ENCODE data around the gene DEPDC4.

DEPDC4 gene

GRCh38 chr12:100214518-100214917, 52.4 kb downstream of the DEPDC4 start:
- ChIA-PET POLR2A (no interaction called here), CTCF (interaction anchor here (0.6 kb wide), 1 partner anchor 183 kb away, joined by 3 read pairs; no protein-coding TSS in a partner anchor)
- Histone ChIP-seq H3K4me3 (ENCODE audit: low read depth, low read length) (no peak overlapping the region), H3K27ac (ENCODE audit: extremely low read depth, low read depth, low read length) (no peak overlapping the region), H3K4me1 (ENCODE audit: control insufficient read depth, insufficient read depth, low read length) (peaks cover 5% of the 10 kb centered on the region), H3K9me3 (ENCODE audit: control insufficient read depth, insufficient read depth, low read depth, low read length) (no peaks in the 10 kb centered on the region), H3K36me3 (ENCODE audit: control insufficient read depth in 2 of 2, insufficient read depth in 1 of 2, low read length in 2 of 2) (peaks cover 54 to 56% of the 10 kb centered on the region in 2 experiments)
- no peak for TF ChIP-seq ZFHX2 (tag by site-specific recombination; conservative IDR thresholded peaks at IDR 0.05)
- TF ChIP-seq ZNF621 (tag by site-specific recombination; IDR thresholded peaks at IDR 0.05), result no peak
- TF ChIP-seq KLF1 (tag by site-specific recombination; IDR thresholded peaks at IDR 0.05), result no peak
- TF ChIP-seq ZNF248 (tag by site-specific recombination; IDR thresholded peaks at IDR 0.05), result no peak
- TF ChIP-seq ZNF112 (tag by site-specific recombination; IDR thresholded peaks at IDR 0.05), result no peak
- no peak for TF ChIP-seq BCL11B (tag by site-specific recombination; IDR thresholded peaks at IDR 0.05; ENCODE audit: low read depth)
- no peak for TF ChIP-seq ELK4 (IDR thresholded peaks at IDR 0.05; ENCODE audit: borderline replicate concordance, low read depth, low read length)
- no peak for TF ChIP-seq RBAK (tag by site-specific recombination; IDR thresholded peaks at IDR 0.05)
- no peak for TF ChIP-seq GFI1B (tag by site-specific recombination; IDR thresholded peaks at IDR 0.05)
- no peak for TF ChIP-seq HOXD13 (CRISPR knock-in tag; IDR thresholded peaks at IDR 0.05; ENCODE audit: borderline replicate concordance)
- TF ChIP-seq ZSCAN4 (tag by site-specific recombination; IDR thresholded peaks at IDR 0.05), result no peak
- TF ChIP-seq SCRT2 (tag by site-specific recombination; IDR thresholded peaks at IDR 0.05), result no peak
- no peak for TF ChIP-seq ZNF362 (tag by site-specific recombination; IDR thresholded peaks at IDR 0.05)

- Histone ChIP-seq H3K27ac (ENCODE audit: extremely low read depth, low read depth, low read length) (no peak overlapping the region), H3K4me1 (ENCODE audit: control insufficient read depth, insufficient read depth, low read length) (no peaks in the 10 kb centered on the region), H3K4me3 (ENCODE audit: low read depth, low read length) (no peak overlapping the region), H3K36me3 (ENCODE audit: control insufficient read depth in 2 of 2, insufficient read depth in 1 of 2, low read length in 2 of 2) (peaks cover 62 to 64% of the 10 kb centered on the region in 2 experiments), H3K9me3 (ENCODE audit: control insufficient read depth, insufficient read depth, low read depth, low read length) (no peaks in the 10 kb centered on the region)
- POLR2A ChIA-PET, result no interaction called here
- CTCF ChIA-PET, result interaction anchor here (0.5 kb wide), 2 partner anchors 74 to 348 kb away, joined by 3 to 5 read pairs; no protein-coding TSS in a partner anchor
- TF ChIP-seq ZNF292 (tag by site-specific recombination; IDR thresholded peaks at IDR 0.05; ENCODE audit: borderline replicate concordance, low read depth) (no peak), KLF9 (tag by site-specific recombination; IDR thresholded peaks at IDR 0.05; ENCODE audit: low read depth) (no peak), TSHZ1 (tag by site-specific recombination; IDR thresholded peaks at IDR 0.05; ENCODE audit: borderline replicate concordance) (no peak), ZNF174 (tag by site-specific recombination; IDR thresholded peaks at IDR 0.05) (no peak), ZBTB44 (tag by site-specific recombination; IDR thresholded peaks at IDR 0.05) (no peak), ZNF23 (tag by site-specific recombination; IDR thresholded peaks at IDR 0.05; ENCODE audit: borderline replicate concordance) (no peak), SALL2 (tag by site-specific recombination; IDR thresholded peaks at IDR 0.05; ENCODE audit: borderline replicate concordance) (no peak), ZNF157 (tag by site-specific recombination; IDR thresholded peaks at IDR 0.05) (no peak), ZNF169 (tag by site-specific recombination; IDR thresholded peaks at IDR 0.05) (no peak), ZNF560 (tag by site-specific recombination; IDR thresholded peaks at IDR 0.05; ENCODE audit: borderline replicate concordance) (no peak), ZNF639 (tag by site-specific recombination; IDR thresholded peaks at IDR 0.05) (no peak), ZFP37 (tag by site-specific recombination; IDR thresholded peaks at IDR 0.05) (no peak)
Observed at GRCh38 chr12:100213016-100213891, 53.6 kb downstream of the DEPDC4 start.

Measured in HEK293 (cell line).